HG02610 (cell line): ENCODE results near the gene ATP7A.
"Not testable (repeated sequence)": the region's sequence is repeated elsewhere in the genome, so short reads cannot be mapped to it uniquely, and the experiment has no call there.

ENCODE experiments used
- ATAC-seq: cut with Tn5 transposase; IDR thresholded peaks from one replicate; pipeline ENCODE4 v1.9.1; 2021; ENCODE audit warnings: mild to moderate bottlenecking, moderate library complexity; ENCODE audit not compliant: unreplicated experiment

Gene ATP7A

DNA sequence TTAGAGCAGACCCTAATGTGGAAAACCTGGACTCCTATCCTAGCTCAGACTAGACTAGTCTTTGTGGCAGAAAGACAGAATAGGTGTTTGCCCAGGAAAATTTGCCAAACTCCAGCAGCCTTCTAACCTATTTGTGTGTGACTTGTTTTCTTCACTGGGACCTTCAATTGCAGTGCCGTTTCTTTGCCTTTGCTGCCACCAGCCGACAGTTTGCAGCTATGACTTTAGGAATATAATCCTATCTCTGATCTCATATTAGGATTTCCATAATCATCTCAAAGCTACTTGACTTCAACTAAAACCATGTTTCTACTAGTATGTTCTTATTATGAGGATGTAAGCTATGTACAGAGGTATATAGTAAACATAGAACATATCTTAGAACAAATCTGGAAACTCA lies 119.2 kb downstream of the ATP7A start:
- ATAC-seq = no peak

DNA sequence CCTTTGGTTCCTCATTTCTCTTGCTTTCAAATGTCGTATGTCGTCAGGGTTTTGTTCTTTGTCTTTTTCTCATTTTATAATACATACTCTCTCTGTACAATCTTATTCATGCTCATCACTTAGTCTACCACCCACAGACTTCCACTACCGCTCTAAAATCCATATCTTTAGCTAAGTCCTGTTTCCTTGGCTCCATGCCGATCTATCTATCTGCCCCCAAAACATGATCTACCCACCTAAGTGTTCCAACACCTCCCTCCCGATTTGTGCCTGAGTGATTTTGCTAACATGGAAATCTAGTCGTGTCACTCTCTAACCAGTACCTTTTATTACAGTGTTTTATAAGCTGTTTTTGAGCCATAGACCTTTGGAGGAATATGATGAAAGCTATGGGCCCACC lies 124.6 kb downstream of the ATP7A start:
- ATAC-seq = no peak

GRCh38 chrX:78037881-78038280 lies 127.4 kb downstream of the ATP7A start:
- no peak for ATAC-seq

DNA sequence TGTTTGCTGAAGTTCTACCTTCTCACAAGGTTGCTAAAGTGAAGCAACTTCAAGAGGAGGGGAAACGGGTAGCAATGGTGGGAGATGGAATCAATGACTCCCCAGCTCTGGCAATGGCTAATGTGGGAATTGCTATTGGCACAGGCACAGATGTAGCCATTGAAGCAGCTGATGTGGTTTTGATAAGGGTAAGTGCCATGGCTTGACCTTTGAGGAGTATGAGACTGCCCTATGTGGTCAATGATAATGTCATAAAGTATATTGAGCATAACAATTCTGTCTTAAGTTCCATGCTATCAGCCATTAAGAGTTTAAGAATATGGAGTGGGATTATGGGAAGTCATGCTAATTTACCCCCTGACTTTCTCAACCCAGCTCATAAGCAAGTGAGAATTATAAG lies 132.1 kb downstream of the ATP7A start:
- no peak for ATAC-seq

- no peak for ATAC-seq
Observed at GRCh38 chrX:78046362-78046761, 135.9 kb downstream of the ATP7A start.

- ATAC-seq = no peak
Observed at GRCh38 chrX:78048052-78048451, 137.6 kb downstream of the ATP7A start.

DNA sequence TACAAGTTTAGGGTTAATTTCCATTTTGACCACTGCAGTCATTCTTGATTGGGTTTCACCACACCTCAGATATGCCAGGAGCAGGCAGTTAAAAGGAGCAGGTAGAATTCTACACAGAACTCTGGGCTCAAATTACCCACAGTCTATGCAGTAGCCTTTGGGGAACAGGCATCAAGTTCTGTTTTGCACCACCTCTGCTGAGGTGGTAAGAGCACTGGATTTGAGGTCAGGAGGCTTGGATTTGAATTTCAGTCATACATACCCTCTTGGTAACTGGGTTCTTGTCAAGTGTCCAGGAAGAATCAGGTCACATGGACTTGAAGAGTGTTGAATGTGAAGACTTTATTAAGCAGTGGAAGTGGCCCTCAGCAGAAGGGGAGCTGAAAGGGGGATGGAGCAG lies 153.2 kb downstream of the ATP7A start:
- ATAC-seq = no peak

GRCh38 chrX:78064152-78064551 lies 153.7 kb downstream of the ATP7A start:
- ATAC-seq = no peak

- peak; percentile 86 for ATAC-seq
Observed at GRCh38 chrX:78064698-78065601, 154.5 kb downstream of the ATP7A start.

- no peak for ATAC-seq
Observed at GRCh38 chrX:78066110-78066509, 155.6 kb downstream of the ATP7A start.

GRCh38 chrX:78071331-78071730 lies 160.8 kb downstream of the ATP7A start:
- ATAC-seq = no peak

DNA sequence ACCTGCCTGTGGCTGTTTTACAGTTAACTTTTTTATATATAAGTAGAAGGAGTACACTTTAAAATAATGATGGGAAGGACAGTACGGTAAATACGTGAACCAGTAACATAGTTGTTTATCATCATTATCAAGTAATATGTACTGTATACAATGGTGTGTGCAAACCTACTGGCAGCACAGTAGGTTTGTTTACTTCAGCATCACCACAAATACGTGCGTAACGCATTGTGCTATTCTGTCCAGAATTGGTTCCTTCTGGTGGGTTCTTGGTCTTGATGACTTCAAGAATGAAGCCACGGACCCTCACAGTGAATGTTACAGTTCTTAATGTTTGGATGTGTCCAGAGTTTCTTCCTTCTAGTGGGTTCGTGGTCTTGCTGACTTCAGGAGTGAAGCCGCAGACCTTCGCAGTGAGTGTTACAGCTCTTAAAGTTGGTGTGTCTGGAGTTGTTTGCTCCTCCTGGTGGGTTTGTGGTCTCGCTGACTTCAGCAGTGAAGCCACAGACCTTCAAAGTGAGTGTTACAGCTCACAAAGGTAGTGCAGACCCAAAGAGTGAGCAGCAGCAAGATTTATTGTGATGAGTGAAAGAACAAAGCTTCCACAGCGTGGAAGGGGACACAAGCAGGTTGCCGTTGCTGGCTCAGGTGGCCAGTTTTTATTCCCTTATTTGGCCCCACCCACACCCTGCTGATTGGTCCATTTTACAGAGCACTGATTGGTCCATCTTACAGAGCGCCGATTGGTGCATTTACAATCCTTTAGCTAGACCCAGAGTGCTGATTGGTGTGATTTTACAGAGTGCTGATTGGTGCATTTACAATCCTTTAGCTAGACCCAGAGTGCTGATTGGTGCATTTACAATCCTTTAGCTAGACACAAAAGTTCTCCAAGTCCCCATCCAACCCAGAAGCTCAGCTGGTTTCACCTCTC lies 162.9 kb downstream of the ATP7A start:
- not testable (repeated sequence) for ATAC-seq

GRCh38 chrX:78074088-78074487 lies 163.6 kb downstream of the ATP7A start:
- ATAC-seq = no peak

DNA sequence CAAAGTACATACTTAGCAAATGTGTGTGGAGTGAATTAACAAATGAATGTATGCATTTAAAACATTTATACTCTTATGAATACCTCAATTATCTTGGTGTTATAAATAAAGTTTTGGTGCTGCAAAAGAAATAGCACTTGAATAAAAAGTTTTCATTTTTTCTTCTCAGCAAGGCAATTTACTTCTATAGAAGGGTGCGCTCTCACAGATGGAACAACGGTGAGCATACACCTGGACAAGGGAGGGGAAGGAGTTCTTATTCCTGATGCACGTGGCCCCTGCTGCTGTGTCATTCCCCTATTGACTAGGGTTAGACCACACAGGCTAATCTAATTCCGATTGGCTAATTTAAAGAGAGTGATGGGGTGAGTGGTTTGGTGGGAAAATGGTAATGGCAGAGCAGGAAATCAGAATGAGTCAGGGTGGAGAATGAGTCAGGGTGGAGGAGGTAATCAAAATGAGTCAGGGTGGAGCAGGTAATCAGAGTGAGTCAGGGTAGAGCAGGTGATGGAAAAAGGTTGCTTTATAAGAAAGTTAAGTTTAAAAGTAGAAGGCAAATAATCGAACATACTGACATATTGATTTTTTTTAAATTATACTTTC lies 165.4 kb downstream of the ATP7A start:
- ATAC-seq = no peak

DNA sequence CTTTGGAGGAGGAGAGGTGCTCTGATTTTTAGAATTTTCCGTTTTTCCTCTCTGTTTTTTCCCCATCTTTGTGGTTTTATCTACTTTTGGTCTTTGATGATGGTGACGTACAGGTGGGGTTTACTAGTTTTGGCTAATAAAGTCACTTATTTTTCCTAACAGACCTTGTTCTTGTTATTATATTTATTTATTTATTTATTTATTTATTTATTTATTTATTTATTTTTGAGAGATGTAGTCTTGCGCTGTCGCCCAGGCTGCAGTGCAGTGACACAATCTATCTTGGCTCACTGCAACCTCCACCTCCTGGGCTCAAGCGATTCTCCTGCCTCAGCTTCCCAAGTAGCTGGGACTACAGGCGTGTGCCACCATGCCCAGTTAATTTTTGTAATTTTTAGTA lies 170.9 kb downstream of the ATP7A start:
- not testable (repeated sequence) for ATAC-seq

GRCh38 chrX:78092296-78092695 lies 181.8 kb downstream of the ATP7A start:
- peak; percentile 88 for ATAC-seq

DNA sequence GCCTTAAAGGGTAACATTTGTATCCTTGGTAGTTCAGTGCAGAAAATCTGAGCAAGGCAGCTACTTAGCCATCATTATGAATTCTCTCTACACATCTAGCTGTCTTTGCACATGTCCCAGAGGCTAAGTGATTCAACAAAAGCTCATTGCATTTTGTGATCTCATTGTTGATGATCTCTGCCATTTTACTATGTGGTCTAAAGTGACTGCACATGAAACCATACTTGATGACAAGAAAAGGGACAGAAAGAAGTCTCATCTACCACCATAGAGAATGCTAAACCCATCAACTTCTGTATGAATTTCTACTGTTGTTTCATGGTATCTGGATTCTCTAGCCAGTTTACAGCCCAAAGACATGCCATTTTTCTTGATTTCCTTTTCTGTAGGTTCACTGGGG lies 187.6 kb downstream of the ATP7A start:
- no peak for ATAC-seq
